Right atrium auricular region (tissue), 2 donors: ENCODE results near the gene SAMD4B. TPM values are rescaled to one million over a fixed set of nuclear protein-coding genes. Genes with fewer than 3 reads are reported as not detected.
A peak's percentile ranks its signal among the peaks of the same experiment; 100 is the strongest.
"Not testable (repeated sequence)": the region's sequence is repeated elsewhere in the genome, so short reads cannot be mapped to it uniquely, and the experiment has no call there.

Source experiments
- DNase-seq: peaks from one replicate; pipeline ENCODE4 v3.0.0-alpha.2; 2019; ENCODE audit warnings: low spot score
- H3K27ac ChIP-seq, 2 donors: fragments of 200-600 bp; sonication (generic); 1 replicate in 1 of 2; 2 replicates in 1 of 2; pipeline ENCODE4 v1.5.1; 2016 to 2019
- H3K27me3 ChIP-seq, 2 donors: fragments of 200-600 bp; sonication (generic); one replicate each; pipeline versions ENCODE4 v1.5.1 to v1.6.0; 2017 to 2019
- H3K36me3 ChIP-seq: fragments of 200-600 bp; sonication (generic); one replicate; pipeline ENCODE4 v1.5.1; 2016
- H3K4me1 ChIP-seq, 2 donors: fragments of 200-600 bp; sonication (generic); one replicate each; pipeline versions ENCODE4 v1.5.1 to v1.6.0; 2017 to 2019
- H3K4me3 ChIP-seq, 2 donors: fragments of 200-600 bp; sonication (generic); 1 replicate in 1 of 2; 2 replicates in 1 of 2; pipeline ENCODE4 v1.5.1; 2017 to 2019; ENCODE audit warnings: mild to moderate bottlenecking in 1 of 2, moderate library complexity in 1 of 2
- H3K9me3 ChIP-seq, 2 donors: fragments of 200-600 bp; sonication (generic); one replicate each; pipeline ENCODE4 v1.5.1; 2019
- total RNA-seq, 2 donors: library from RNA; depleted of rRNA; stranded (reverse); fragments of >200 nt; gene quantifications; one replicate each; pipeline ENCODE4 v1.1.0, GENCODE V29; 2016
- TF ChIP-seq, protein P1 (sequence below), 2 donors: fragments of 200-600 bp; sonication (generic); IDR thresholded peaks; one replicate each; pipeline ENCODE4 v1.5.1; 2019; ENCODE audit warnings: antibody characterized with exemption in 2 of 2

Gene SAMD4B
- total RNA-seq, 2 donors from 2014 or later: 48.5 to 97.6 TPM

GRCh38 chr19:39336483-39336882 lies 5.7 kb upstream of the SAMD4B start:
- DNase-seq: no peak
- H3K4me3 ChIP-seq: no peak overlapping the region
- TF ChIP-seq, protein P1, sequence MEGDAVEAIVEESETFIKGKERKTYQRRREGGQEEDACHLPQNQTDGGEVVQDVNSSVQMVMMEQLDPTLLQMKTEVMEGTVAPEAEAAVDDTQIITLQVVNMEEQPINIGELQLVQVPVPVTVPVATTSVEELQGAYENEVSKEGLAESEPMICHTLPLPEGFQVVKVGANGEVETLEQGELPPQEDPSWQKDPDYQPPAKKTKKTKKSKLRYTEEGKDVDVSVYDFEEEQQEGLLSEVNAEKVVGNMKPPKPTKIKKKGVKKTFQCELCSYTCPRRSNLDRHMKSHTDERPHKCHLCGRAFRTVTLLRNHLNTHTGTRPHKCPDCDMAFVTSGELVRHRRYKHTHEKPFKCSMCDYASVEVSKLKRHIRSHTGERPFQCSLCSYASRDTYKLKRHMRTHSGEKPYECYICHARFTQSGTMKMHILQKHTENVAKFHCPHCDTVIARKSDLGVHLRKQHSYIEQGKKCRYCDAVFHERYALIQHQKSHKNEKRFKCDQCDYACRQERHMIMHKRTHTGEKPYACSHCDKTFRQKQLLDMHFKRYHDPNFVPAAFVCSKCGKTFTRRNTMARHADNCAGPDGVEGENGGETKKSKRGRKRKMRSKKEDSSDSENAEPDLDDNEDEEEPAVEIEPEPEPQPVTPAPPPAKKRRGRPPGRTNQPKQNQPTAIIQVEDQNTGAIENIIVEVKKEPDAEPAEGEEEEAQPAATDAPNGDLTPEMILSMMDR (IDR thresholded peaks at IDR 0.05): no peak
- peak overlapping the region in 1 of 2 donors; percentile 69 for H3K27ac ChIP-seq
- H3K9me3 ChIP-seq: no peaks in the 10 kb centered on the region
- peaks cover 0 to 16% of the 10 kb centered on the region in 2 donors for H3K4me1 ChIP-seq
- no peaks in the 10 kb centered on the region for H3K36me3 ChIP-seq
- H3K27me3 ChIP-seq: no peaks in the 10 kb centered on the region

DNA sequence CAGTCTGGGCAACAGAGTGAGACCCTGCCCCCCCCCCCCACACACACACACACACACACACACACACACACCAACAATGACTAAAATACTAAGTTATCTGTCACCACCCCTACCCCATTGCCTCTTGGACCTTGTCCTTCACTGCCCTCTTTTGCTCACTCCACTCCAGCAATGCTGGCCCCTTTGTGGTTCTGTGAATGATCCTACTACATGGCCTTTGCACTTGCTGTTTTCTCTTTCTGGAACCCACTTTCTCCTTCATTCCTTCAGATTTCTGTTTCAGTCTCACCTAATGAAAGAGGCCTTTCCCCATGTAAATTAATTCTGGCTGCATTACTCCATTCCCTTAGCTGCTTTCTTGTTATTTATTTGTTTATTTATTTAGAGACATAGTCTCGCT lies 2.5 kb upstream of the SAMD4B start:
- DNase-seq: no peak
- Histone ChIP-seq H3K27me3 (no peaks in the 10 kb centered on the region), H3K9me3 (no peaks in the 10 kb centered on the region), H3K4me1 (peaks cover 0 to 37% of the 10 kb centered on the region in 2 donors), H3K4me3 (no peak overlapping the region), H3K36me3 (no peaks in the 10 kb centered on the region), H3K27ac (no peak overlapping the region)
- TF ChIP-seq, protein P1 (IDR thresholded peaks at IDR 0.05): no peak

DNA sequence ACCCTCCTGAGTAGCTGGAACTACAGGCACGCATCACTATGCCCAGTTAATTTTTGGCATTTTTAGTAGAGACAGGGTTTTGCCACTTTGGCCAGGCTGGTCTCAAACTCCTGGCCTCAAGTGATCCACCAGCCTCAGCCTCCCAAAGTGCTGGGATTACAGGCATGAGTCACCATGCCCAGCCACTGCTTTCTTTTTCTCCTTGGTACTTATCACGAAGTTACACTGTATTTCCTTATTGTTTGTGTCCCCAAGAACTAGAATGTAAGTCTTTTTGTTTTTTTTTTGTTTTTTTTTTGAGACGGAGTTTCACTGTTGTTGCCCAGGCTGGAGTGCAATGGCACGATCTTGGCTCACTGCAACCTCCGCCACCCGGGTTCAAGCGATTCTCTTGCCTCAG lies 2.1 kb upstream of the SAMD4B start:
- H3K27me3 ChIP-seq, H3K36me3 ChIP-seq, H3K9me3 ChIP-seq, DNase-seq, H3K27ac ChIP-seq, H3K4me3 ChIP-seq: not testable (repeated sequence)
- H3K4me1 ChIP-seq: peaks cover 0 to 42% of the 10 kb centered on the region in 2 donors

DNA sequence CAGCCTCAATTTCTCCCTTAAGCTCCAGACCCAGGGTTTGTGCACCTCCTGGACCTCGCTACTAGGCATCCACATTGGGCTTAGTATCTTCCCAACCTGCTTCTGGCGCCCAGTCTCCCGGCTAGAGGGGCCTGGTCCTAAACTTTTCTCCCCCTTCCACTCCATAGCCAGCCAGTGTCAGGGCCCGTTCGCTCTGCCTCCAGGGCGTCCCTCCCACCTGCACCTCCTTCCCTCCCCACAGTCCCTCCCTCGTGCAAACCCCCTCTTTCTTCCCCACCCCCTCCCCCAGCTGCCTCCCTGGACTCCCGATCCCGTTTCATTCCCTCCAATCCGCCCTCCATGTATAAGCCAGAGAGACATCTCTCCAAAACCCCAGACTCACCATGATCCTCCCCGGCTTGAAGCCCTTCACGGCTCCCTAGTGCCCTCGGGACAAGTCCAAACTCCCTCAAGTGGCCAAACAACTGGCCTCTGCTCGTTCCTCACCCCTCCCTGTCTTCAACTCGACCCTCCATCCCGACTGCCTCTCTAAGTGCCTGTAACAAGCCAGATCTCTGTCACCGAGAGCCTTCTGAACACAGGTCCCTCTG lies 997 bp upstream of the SAMD4B start:
- Histone ChIP-seq H3K27me3 (no peaks in the 10 kb centered on the region), H3K9me3 (no peaks in the 10 kb centered on the region), H3K4me1 (peaks cover 0 to 50% of the 10 kb centered on the region in 2 donors)

GRCh38 chr19:39342647-39343305 lies 555 bp downstream of the SAMD4B start:
- no peak for DNase-seq
- Histone ChIP-seq H3K4me1 (peaks cover 0 to 59% of the 10 kb centered on the region in 2 donors), H3K27me3 (no peaks in the 10 kb centered on the region), H3K4me3 (peak overlapping the region; percentile 80 to 85), H3K9me3 (no peaks in the 10 kb centered on the region), H3K36me3 (no peaks in the 10 kb centered on the region), H3K27ac (peak overlapping the region; percentile 82 to 91)
- TF ChIP-seq, protein P1 (IDR thresholded peaks at IDR 0.05): no peak

More for the DNA sequence above, 997 bp upstream of the SAMD4B start:
- DNase-seq: no peak
- H3K27ac ChIP-seq: peak overlapping the region; percentile 83 to 89
- TF ChIP-seq, protein P1 (IDR thresholded peaks at IDR 0.05): no peak
- H3K36me3 ChIP-seq: no peaks in the 10 kb centered on the region
- peak overlapping the region; percentile 59 to 76 for H3K4me3 ChIP-seq

DNA sequence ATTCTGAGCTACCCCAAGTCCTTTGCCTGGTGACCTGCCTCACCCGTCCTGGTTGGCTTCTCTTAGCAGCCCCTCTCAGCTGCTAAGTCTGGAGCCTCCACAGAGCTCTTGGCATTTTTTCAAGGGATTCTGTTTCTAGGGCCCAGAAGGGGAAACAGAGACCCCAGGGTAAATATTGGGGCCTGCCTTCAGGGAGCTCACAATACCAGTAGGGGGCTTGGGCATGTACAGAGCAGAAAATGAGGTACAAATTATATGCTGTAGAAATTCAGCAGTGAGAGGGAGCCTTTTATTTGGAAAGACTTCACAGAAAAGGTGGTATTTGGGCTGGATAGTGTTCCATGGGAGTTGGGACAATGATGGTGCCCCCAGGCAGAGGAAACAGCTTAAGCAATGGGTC lies 3.7 kb downstream of the SAMD4B start:
- peaks cover 0 to 59% of the 10 kb centered on the region in 2 donors for H3K4me1 ChIP-seq
- TF ChIP-seq, protein P1 (IDR thresholded peaks at IDR 0.05): no peak
- H3K4me3 ChIP-seq: no peak overlapping the region
- no peaks in the 10 kb centered on the region for H3K27me3 ChIP-seq
- no peaks in the 10 kb centered on the region for H3K9me3 ChIP-seq
- no peak for DNase-seq
- no peaks in the 10 kb centered on the region for H3K36me3 ChIP-seq
- no peak overlapping the region for H3K27ac ChIP-seq
